NCI-H1930 (cell line): ENCODE measurements around the gene LIME1.
"Not testable (repeated sequence)": the region's sequence is repeated elsewhere in the genome, so short reads cannot be mapped to it uniquely, and the experiment has no call there.

Experiments used
- DNase-seq, 2 experiments: peaks; one replicate each; lab custom pipeline; 2025; lab: John Stamatoyannopoulos, UW

LIME1 gene

GRCh38 chr20:63708301-63709148, 27.9 kb upstream of the LIME1 start:
- no peak for DNase-seq

GRCh38 chr20:63709149-63709527, 27.3 kb upstream of the LIME1 start:
- no peak for DNase-seq

- no peak for DNase-seq
These were observed 25.3 kb upstream of the LIME1 start for GRCh38 chr20:63711085-63711645.

- no peak for DNase-seq
These were observed 24.3 kb upstream of the LIME1 start for GRCh38 chr20:63712191-63712590.

- no peak for DNase-seq
These were observed 21.6 kb upstream of the LIME1 start for GRCh38 chr20:63714858-63715257.

GRCh38 chr20:63718996-63719395, 17.5 kb upstream of the LIME1 start:
- no peak for DNase-seq

GRCh38 chr20:63722967-63723622, 13.4 kb upstream of the LIME1 start:
- DNase-seq: not testable (repeated sequence)

GRCh38 chr20:63730189-63730733, 6.2 kb upstream of the LIME1 start:
- DNase-seq: not testable (repeated sequence)

- no peak for DNase-seq
These were observed 5.1 kb upstream of the LIME1 start for GRCh38 chr20:63731410-63731809.

GRCh38 chr20:63732118-63733095, 4.1 kb upstream of the LIME1 start:
- DNase-seq: no peak

GRCh38 chr20:63733117-63733516, 3.3 kb upstream of the LIME1 start:
- no peak for DNase-seq

- DNase-seq: no peak
These were observed 2.8 kb upstream of the LIME1 start for GRCh38 chr20:63733579-63734081.

- DNase-seq: no peak
These were observed 2.1 kb upstream of the LIME1 start for GRCh38 chr20:63734111-63734945.

- no peak for DNase-seq
These were observed 1.3 kb upstream of the LIME1 start for GRCh38 chr20:63734946-63735858.

- no peak for DNase-seq
These were observed 630 bp downstream of the LIME1 start for GRCh38 chr20:63736893-63737694.

GRCh38 chr20:63737695-63737944, 1.2 kb downstream of the LIME1 start:
- DNase-seq: no peak

- DNase-seq: no peak
These were observed 1.7 kb downstream of the LIME1 start for GRCh38 chr20:63737945-63738686.

- DNase-seq: no peak
These were observed 2.2 kb downstream of the LIME1 start for GRCh38 chr20:63738687-63739129.
